ENCODE results near the gene GP2. TPM values are rescaled to one million over a fixed set of nuclear protein-coding genes. Genes with fewer than 3 reads are reported as not detected.

Gene GP2
- polyA plus RNA-seq, 1 of the 3 experiments (the other 2 are of a cell fraction) = not detected

GRCh38 chr16:20339744-20340143 is 12.4 kb upstream of the GP2 start:
- H3K79me2 ChIP-seq (ENCODE audit: insufficient read depth) = no peaks in the 10 kb centered on the region
- CTCF ChIA-PET = no interaction called here
- POLR2A ChIA-PET = no interaction called here

GRCh38 chr16:20336955-20337354 is 9.6 kb upstream of the GP2 start:
- CTCF ChIA-PET = interaction anchor here (0.9 to 1.9 kb wide), 4 partner anchors 47 to 438 kb away, joined by 3 to 6 read pairs (median 4); no protein-coding TSS in a partner anchor
- no peak overlapping the region for H3K27ac ChIP-seq (ENCODE audit: low read depth in 2 of 2, low read length in 1 of 2)
- no peaks in the 10 kb centered on the region for H3K9me3 ChIP-seq
- H3K79me2 ChIP-seq (ENCODE audit: insufficient read depth) = no peaks in the 10 kb centered on the region
- H3K4me3 ChIP-seq (ENCODE audit: low read depth in 2 of 2, low read length in 1 of 2) = no peak overlapping the region
- no peaks in the 10 kb centered on the region for H3K36me3 ChIP-seq (replicated peaks in 1 of 2; ENCODE audit: control insufficient read depth in 1 of 2, insufficient read depth in 2 of 2, low read length in 1 of 2)
- H4K20me1 ChIP-seq (ENCODE audit: insufficient read depth) = no peaks in the 10 kb centered on the region
- H3K9ac ChIP-seq = no peak overlapping the region
- H3K4me1 ChIP-seq (ENCODE audit: control insufficient read depth in 1 of 2, insufficient read depth in 2 of 2, low read depth in 1 of 2, low read length in 1 of 2) = no peaks in the 10 kb centered on the region
- H2AFZ ChIP-seq (ENCODE audit: low read depth) = no peak overlapping the region
- 0% methylated on average over 2 of the region's 2 CpGs for WGBS (ENCODE audit: low lambda C conversion rate)
- H3K9me2 ChIP-seq = no peaks in the 10 kb centered on the region
- POLR2A ChIA-PET = no interaction called here
- TF ChIP-seq MAX (IDR thresholded peaks at IDR 0.05; ENCODE audit: low read depth) (no peak), MXI1 (IDR thresholded peaks at IDR 0.05; ENCODE audit: low read depth, low read length) (no peak), USF2 (IDR thresholded peaks at IDR 0.05; ENCODE audit: borderline replicate concordance, low read depth, low read length) (no peak), EZH2phosphoT487 (IDR thresholded peaks at IDR 0.05; ENCODE audit: borderline replicate concordance, low read depth) (no peak), GATA2 (CRISPR knock-in tag; IDR thresholded peaks at IDR 0.05) (no peak), TEAD4 (IDR thresholded peaks at IDR 0.05; ENCODE audit: borderline replicate concordance, insufficient read depth) (no peak)
- H3F3A ChIP-seq (replicated peaks; ENCODE audit: insufficient read depth) = no peaks in the 10 kb centered on the region
- no peaks in the 10 kb centered on the region; the same call in 1 of the 2 replicates for H3K27me3 ChIP-seq (ENCODE audit: insufficient read depth)
- H3K4me2 ChIP-seq = no peak overlapping the region
- DNase-seq = no peak

More at GRCh38 chr16:20339744-20340143, 12.4 kb upstream of the GP2 start:
- Histone ChIP-seq H4K20me1 (ENCODE audit: insufficient read depth) (no peaks in the 10 kb centered on the region), H3K27ac (ENCODE audit: low read depth in 2 of 2, low read length in 1 of 2) (no peak overlapping the region), H3K4me1 (ENCODE audit: control insufficient read depth in 1 of 2, insufficient read depth in 2 of 2, low read depth in 1 of 2, low read length in 1 of 2) (no peaks in the 10 kb centered on the region), H3K9me3 (no peaks in the 10 kb centered on the region), H3K4me2 (no peak overlapping the region), H3K9me2 (no peaks in the 10 kb centered on the region), H3K4me3 (ENCODE audit: low read depth in 2 of 2, low read length in 1 of 2) (no peak overlapping the region), H3K36me3 (replicated peaks in 1 of 2; ENCODE audit: control insufficient read depth in 1 of 2, insufficient read depth in 2 of 2, low read length in 1 of 2) (no peaks in the 10 kb centered on the region), H2AFZ (ENCODE audit: low read depth) (no peak overlapping the region), H3K9ac (no peak overlapping the region), H3F3A (replicated peaks; ENCODE audit: insufficient read depth) (no peaks in the 10 kb centered on the region), H3K27me3 (ENCODE audit: insufficient read depth) (no peaks in the 10 kb centered on the region; the same call in 1 of the 2 replicates)
- TF ChIP-seq EP300 (IDR thresholded peaks at IDR 0.05; ENCODE audit: borderline replicate concordance in 1 of 2, low read depth in 1 of 2, low read length in 1 of 2) (no peak), PBX3 (IDR thresholded peaks at IDR 0.05) (no peak), MXI1 (IDR thresholded peaks at IDR 0.05; ENCODE audit: low read depth, low read length) (no peak)
- 20% methylated on average over 3 of the region's 3 CpGs for WGBS (ENCODE audit: low lambda C conversion rate)
- DNase-seq = no peak

- ChIA-PET CTCF (interaction anchor here (1.5 kb wide), 1 partner anchor 34 kb away, joined by 7 read pairs; no protein-coding TSS in a partner anchor), POLR2A (no interaction called here)
- Histone ChIP-seq H3K36me3 (replicated peaks in 1 of 2; ENCODE audit: control insufficient read depth in 1 of 2, insufficient read depth in 2 of 2, low read length in 1 of 2) (no peaks in the 10 kb centered on the region), H3K27me3 (ENCODE audit: insufficient read depth) (no peaks in the 10 kb centered on the region), H3K9me3 (no peaks in the 10 kb centered on the region), H3K79me2 (ENCODE audit: insufficient read depth) (no peaks in the 10 kb centered on the region), H3K9ac (no peak overlapping the region), H3K4me3 (ENCODE audit: low read depth in 2 of 2, low read length in 1 of 2) (no peak overlapping the region), H3F3A (replicated peaks; ENCODE audit: insufficient read depth) (no peaks in the 10 kb centered on the region), H4K20me1 (ENCODE audit: insufficient read depth) (no peaks in the 10 kb centered on the region), H3K4me2 (no peak overlapping the region), H3K27ac (ENCODE audit: low read depth in 2 of 2, low read length in 1 of 2) (no peak overlapping the region), H2AFZ (ENCODE audit: low read depth) (no peak overlapping the region), H3K4me1 (ENCODE audit: control insufficient read depth in 1 of 2, insufficient read depth in 2 of 2, low read depth in 1 of 2, low read length in 1 of 2) (no peaks in the 10 kb centered on the region), H3K9me2 (no peaks in the 10 kb centered on the region)
- no peak for DNase-seq
- WGBS (ENCODE audit: low lambda C conversion rate) = 9% methylated on average over 1 of the region's 1 CpG
- no peak for TF ChIP-seq FOXM1 (IDR thresholded peaks at IDR 0.05; ENCODE audit: low read depth)
- no peak for TF ChIP-seq TCF12 (IDR thresholded peaks at IDR 0.05)
- TF ChIP-seq MXI1 (IDR thresholded peaks at IDR 0.05; ENCODE audit: low read depth, low read length) = no peak
- TF ChIP-seq IRF3 (IDR thresholded peaks at IDR 0.05; ENCODE audit: low read depth, low read length) = no peak
- TF ChIP-seq GABPA (IDR thresholded peaks at IDR 0.05; ENCODE audit: low read depth) = no peak
- TF ChIP-seq REST (IDR thresholded peaks at IDR 0.05; ENCODE audit: low read depth, low read length) = no peak
- TF ChIP-seq FOSL2 (IDR thresholded peaks at IDR 0.05; ENCODE audit: borderline replicate concordance, low read depth) = no peak
- no peak for TF ChIP-seq MAX (IDR thresholded peaks at IDR 0.05; ENCODE audit: low read depth)
These were observed 7.1 kb upstream of the GP2 start for GRCh38 chr16:20334396-20334795.

Data from SK-N-SH (cell line).